IPS-20b (cell line): ENCODE results near the gene HSPG2.

Experiments
- H3K27ac ChIP-seq: one replicate; pipeline ENCODE4 v1.5.1; 2013; ENCODE audit warnings: low read length
- H3K27me3 ChIP-seq: 2 replicates; pipeline ENCODE4 v1.6.1; 2013; ENCODE audit warnings: mild to moderate bottlenecking, low read length, inconsistent platforms; ENCODE audit not compliant: insufficient read depth
- H3K36me3 ChIP-seq: 2 replicates; pipeline ENCODE4 v1.6.1; 2013; ENCODE audit warnings: low read depth, mild to moderate bottlenecking, inconsistent platforms, low read length, moderate library complexity; ENCODE audit not compliant: insufficient read depth
- H3K4me1 ChIP-seq: 2 replicates; pipeline ENCODE4 v1.6.1; 2013; ENCODE audit warnings: mild to moderate bottlenecking, control low read depth, inconsistent platforms, low read length, moderate library complexity; ENCODE audit not compliant: insufficient read depth
- H3K4me3 ChIP-seq: 2 replicates; pipeline ENCODE4 v1.5.1; 2013; ENCODE audit warnings: mild to moderate bottlenecking, low read length, inconsistent platforms
- H3K9ac ChIP-seq: 2 replicates; pipeline ENCODE4 v1.6.1; 2013; ENCODE audit warnings: low read depth, mild to moderate bottlenecking, inconsistent platforms, low read length, moderate library complexity
- H3K9me3 ChIP-seq: 2 replicates; pipeline ENCODE4 v1.6.1; 2013; ENCODE audit warnings: mild to moderate bottlenecking, low read depth, low read length, inconsistent platforms; ENCODE audit not compliant: insufficient read depth

Gene HSPG2

DNA sequence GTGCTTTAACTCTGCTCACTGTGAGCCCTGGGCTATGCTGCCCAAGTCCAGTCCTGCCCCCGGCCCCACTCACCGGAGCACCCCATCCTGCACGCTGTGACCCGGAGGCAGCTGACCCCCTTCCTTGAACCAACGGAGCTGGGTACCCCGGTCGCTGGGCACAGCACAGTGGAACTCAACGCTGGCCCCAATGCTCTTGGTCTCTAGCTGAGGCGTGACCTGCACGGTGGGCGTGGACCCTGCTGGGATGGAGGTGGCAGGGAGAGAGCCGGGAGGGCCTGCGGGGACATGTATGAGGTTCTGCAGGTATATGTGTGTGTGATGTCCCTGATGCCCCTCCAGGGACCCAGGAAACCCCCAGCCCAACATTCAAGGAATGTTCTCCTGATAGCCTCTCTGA, 100.4 kb downstream of the HSPG2 start:
- no peak overlapping the region for H3K9ac ChIP-seq

DNA sequence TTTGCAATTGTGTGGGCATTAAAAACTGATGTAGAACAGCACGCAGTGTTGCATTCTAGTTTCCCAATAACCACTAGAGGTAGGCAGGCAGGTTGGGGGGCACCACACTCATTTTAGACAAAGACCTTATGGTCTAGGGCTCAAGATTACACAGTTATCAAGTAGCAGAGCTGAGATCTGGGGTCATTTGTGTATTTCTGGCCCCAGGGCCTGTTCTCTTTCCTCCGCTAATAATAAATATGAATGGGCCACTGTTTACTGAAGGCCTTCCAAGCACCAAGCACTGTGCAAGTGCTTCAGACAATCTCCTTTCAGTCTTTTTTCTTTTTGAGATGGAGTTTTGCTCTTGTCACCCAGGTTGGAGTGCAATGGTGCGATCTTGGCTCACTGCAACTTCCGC, 101.1 kb downstream of the HSPG2 start:
- Histone ChIP-seq H3K9me3 (peaks cover 5% of the 10 kb centered on the region; the same call in 1 of the 2 replicates), H3K36me3 (peaks cover 67% of the 10 kb centered on the region), H3K27ac (no peak overlapping the region), H3K27me3 (no peaks in the 10 kb centered on the region), H3K4me3 (no peak overlapping the region), H3K4me1 (no peaks in the 10 kb centered on the region), H3K9ac (no peak overlapping the region)

More for the DNA sequence above, 100.4 kb downstream of the HSPG2 start:
- Histone ChIP-seq H3K4me1 (no peaks in the 10 kb centered on the region), H3K27me3 (no peaks in the 10 kb centered on the region), H3K27ac (no peak overlapping the region), H3K4me3 (no peak overlapping the region), H3K9me3 (peaks cover 5% of the 10 kb centered on the region; the same call in 1 of the 2 replicates), H3K36me3 (peaks cover 63% of the 10 kb centered on the region)

DNA sequence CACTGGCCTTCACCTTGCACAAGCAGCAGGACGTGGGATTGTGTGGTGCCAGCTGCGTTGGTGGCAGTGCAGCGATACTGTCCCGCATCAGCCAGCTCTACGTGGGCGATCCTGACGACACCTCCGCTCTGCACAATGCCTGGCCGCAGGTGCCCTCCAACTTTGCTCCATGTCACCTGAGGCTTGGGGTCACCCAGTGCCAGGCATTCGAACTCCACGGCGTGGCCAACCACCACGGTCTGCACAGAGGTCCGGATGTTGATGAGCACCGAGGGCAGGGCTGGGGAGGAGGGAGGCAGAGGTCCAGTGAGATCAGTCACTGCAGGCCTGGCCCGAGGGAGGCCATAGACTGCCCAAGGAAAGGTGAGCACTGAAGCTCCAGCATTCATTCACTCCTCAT, 102.4 kb downstream of the HSPG2 start:
- H3K27me3 ChIP-seq, result no peaks in the 10 kb centered on the region
- H3K9me3 ChIP-seq, result peaks cover 5% of the 10 kb centered on the region; the same call in 1 of the 2 replicates
- H3K4me1 ChIP-seq, result no peaks in the 10 kb centered on the region
- H3K4me3 ChIP-seq, result no peak overlapping the region
- H3K27ac ChIP-seq, result no peak overlapping the region
- H3K36me3 ChIP-seq, result peaks cover 65% of the 10 kb centered on the region
- H3K9ac ChIP-seq, result no peak overlapping the region

DNA sequence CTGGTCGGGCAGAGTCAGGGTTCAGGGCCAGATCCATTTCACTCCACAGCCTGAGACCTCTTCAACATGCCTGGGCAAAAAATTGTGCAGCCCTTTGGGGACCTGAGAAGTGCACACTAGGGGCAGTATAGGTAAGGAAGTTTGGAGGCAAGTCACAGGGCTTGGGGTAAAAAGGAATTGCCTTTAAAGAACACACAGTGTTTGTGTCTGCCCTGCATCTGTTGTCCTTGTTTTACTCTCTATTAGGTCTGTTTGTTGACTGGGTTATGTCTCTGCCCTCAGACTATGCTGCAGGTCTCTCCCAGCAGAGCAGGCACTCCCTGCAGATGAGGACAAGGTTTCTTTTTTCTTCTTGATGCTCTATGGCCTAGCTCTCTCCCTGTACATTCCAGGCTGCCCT, 103.0 kb downstream of the HSPG2 start:
- Histone ChIP-seq H3K27ac (no peak overlapping the region), H3K4me3 (no peak overlapping the region), H3K36me3 (peaks cover 65% of the 10 kb centered on the region), H3K9ac (no peak overlapping the region), H3K9me3 (peaks cover 5% of the 10 kb centered on the region; the same call in 1 of the 2 replicates), H3K4me1 (no peaks in the 10 kb centered on the region), H3K27me3 (no peaks in the 10 kb centered on the region)

DNA sequence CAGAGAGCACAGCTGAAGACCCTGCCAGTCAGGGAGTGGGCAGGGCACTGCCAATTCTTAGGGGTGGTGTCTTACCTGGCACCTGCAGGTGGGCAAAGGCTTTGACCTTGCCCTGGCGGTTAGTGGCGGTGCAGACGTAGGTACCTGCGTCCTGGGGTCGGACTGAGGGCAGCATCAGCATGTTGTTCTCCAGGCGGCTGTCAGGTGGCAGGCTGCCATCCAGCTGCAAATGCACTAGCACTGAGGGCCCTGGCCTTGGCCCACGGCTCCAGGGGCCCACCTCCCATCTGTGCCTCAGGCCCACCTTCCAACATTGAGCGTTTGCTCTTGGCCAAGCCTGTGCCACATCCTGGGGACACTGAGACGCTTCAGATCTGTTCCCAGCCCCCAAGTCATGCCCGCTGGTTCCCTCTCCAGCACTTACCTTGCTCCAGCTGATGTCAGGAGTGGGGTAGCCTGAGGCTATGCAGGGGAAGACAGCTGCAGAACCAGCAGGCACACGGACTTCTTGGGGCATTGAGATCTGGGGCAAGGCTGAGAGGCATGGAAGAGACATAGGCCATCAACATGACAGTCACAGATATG, 103.6 kb downstream of the HSPG2 start:
- H3K4me3 ChIP-seq, result no peak overlapping the region
- H3K27ac ChIP-seq, result no peak overlapping the region
- H3K9ac ChIP-seq, result no peak overlapping the region
- H3K4me1 ChIP-seq, result no peaks in the 10 kb centered on the region
- peaks cover 65% of the 10 kb centered on the region for H3K36me3 ChIP-seq
- peaks cover 5% of the 10 kb centered on the region; the same call in 1 of the 2 replicates for H3K9me3 ChIP-seq
- H3K27me3 ChIP-seq, result no peaks in the 10 kb centered on the region

DNA sequence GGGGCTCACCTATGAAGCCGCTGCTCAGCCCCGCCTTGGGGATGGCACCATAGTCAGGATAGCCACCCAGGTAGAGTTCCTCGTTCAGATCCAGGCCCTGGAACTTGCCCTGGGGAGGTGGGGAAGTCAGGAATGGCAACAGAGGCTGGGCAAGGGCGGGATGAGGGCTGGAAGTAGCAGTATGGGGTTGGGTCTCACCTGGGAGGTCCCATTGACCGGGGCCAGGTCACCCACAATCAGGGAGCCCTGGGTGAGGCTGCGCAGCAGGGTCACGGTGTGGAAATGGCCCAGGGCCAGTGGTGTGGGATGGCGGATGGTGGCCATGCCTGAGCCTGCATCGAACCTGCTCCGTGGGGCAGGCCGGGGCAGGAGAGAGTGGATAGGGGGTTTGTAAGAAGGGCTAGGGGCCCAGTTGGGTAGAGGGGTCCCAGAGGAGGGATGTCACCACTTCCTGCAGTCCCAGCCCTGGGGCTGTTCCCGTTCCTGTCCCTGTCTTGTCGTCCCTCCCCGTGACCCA, 105.6 kb downstream of the HSPG2 start:
- peaks cover 5% of the 10 kb centered on the region; the same call in 1 of the 2 replicates for H3K9me3 ChIP-seq
- H3K4me3 ChIP-seq, result no peak overlapping the region
- H3K9ac ChIP-seq, result no peak overlapping the region
- H3K4me1 ChIP-seq, result no peaks in the 10 kb centered on the region
- no peak overlapping the region for H3K27ac ChIP-seq
- peaks cover 70% of the 10 kb centered on the region for H3K36me3 ChIP-seq
- no peaks in the 10 kb centered on the region for H3K27me3 ChIP-seq

DNA sequence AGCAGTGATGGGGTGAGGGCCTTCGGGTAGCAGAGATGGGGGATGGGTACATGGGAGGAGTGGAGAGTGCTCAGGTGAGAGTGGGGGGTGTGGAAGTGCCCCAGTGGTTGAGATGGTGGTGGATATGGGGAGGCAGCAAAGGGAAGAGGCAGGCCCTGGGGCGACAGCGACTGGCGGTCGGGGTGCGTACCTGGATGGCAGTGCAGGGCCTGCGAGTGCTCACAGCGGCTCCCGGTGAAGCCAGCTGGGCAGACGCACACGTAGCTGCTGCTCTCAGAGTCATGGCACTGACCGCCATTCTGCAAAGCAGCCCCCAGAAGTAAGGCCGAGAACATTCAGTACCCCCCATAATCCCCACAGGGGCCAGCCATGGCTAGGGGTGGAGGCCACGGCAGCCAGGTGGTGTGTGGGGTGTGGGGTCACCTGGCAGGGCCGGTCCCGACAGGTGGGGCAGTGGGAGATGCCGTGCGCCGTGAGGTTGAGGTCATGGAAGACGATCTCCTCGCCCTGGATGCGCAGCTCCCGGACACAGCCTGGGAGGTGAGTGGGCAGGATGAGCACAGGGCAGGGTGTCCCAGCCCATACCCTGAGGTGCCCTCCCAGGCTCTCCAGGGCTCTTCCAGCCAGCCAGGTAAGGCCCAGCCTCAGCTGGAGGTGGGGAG, 106.2 kb downstream of the HSPG2 start:
- Histone ChIP-seq H3K27me3 (no peaks in the 10 kb centered on the region), H3K4me1 (no peaks in the 10 kb centered on the region), H3K9me3 (peaks cover 5% of the 10 kb centered on the region; the same call in 1 of the 2 replicates), H3K27ac (no peak overlapping the region), H3K36me3 (peaks cover 69% of the 10 kb centered on the region), H3K9ac (no peak overlapping the region), H3K4me3 (no peak overlapping the region)

DNA sequence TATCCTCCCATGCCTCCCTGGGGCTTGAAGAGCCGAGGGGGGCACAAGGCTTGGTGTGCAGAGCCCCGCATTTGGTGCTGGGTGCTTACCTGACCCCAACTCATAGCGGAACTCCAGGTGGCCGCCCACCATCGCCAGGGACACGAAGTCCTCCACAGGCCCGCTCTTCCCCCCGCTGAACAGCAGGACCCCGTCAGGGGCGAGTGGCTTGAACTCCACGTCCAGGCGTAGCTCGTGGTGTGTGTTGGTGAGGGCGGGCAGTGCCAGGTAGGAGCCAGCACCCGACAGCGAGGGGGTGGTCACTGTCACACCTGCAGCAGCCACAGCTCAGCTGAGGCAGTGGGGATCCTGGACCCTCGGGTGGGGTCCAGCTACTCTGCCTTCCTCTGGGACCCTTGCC, 107.8 kb downstream of the HSPG2 start:
- H3K27me3 ChIP-seq, result no peaks in the 10 kb centered on the region
- no peak overlapping the region for H3K27ac ChIP-seq

DNA sequence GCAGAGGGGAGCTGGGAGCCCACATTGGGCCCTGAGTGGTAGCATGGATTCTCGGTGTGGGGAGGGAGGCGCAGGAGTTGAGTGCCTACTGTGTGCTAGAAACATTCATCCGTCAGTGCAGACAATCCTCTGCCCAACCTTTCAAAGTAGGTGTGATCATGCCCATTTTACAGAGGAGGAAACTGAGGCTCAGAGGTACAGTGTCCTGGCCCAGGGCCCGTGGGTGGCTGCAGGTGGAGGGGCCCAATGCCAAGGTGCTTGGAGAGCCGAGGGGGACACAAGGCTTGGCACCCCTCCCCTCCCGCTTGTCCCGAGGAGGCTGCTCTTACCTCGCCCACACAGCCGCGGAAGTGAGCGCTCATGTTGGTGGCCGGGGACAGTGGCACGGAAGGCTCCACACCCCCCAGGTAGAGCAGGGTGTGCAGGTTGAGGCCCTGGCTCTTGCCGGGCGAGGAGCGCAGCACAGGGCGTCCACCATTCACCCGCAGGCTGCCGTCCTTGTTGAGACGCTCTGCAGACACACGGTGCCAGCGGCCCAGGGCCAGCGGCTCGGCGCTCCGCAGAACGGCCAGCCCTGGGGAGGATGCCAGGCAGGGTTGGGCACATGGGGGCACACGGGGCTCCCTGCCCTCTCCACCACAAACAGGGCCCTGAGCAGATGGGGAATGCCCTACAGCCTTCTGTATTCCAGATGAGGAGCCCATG, 108.5 kb downstream of the HSPG2 start:
- H3K27ac ChIP-seq, result no peak overlapping the region
- H3K4me3 ChIP-seq, result no peak overlapping the region
- no peaks in the 10 kb centered on the region for H3K9me3 ChIP-seq
- H3K9ac ChIP-seq, result no peak overlapping the region
- H3K36me3 ChIP-seq, result peaks cover 52% of the 10 kb centered on the region
- H3K4me1 ChIP-seq, result no peaks in the 10 kb centered on the region
- no peaks in the 10 kb centered on the region for H3K27me3 ChIP-seq

More for the DNA sequence above, 107.8 kb downstream of the HSPG2 start:
- H3K36me3 ChIP-seq, result peaks cover 58% of the 10 kb centered on the region
- no peaks in the 10 kb centered on the region for H3K9me3 ChIP-seq
- no peak overlapping the region for H3K4me3 ChIP-seq
- no peak overlapping the region for H3K9ac ChIP-seq
- H3K4me1 ChIP-seq, result no peaks in the 10 kb centered on the region

DNA sequence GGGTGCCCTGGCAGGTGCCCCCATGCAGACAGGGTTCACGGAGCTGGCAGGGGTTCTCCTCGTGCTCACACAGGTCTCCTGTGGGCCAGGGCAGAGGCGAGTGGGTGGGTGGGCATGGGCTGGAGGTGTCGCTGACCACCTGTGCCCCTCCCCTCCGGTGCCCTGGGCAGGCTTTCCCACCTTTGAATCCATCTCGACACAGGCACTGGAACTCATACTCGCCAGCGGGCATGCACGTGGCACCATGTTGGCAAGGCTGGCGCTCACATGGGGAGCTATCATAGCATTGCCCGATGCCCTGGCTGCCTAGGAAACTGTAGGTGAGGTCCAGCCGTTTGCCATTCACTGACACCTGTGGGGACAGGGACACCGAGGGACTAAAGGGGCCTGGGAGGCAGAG, 109.0 kb downstream of the HSPG2 start:
- no peaks in the 10 kb centered on the region for H3K27me3 ChIP-seq
- no peaks in the 10 kb centered on the region for H3K4me1 ChIP-seq
- no peak overlapping the region for H3K4me3 ChIP-seq
- H3K9me3 ChIP-seq, result no peaks in the 10 kb centered on the region
- peaks cover 46% of the 10 kb centered on the region for H3K36me3 ChIP-seq
- H3K9ac ChIP-seq, result no peak overlapping the region
- no peak overlapping the region for H3K27ac ChIP-seq

DNA sequence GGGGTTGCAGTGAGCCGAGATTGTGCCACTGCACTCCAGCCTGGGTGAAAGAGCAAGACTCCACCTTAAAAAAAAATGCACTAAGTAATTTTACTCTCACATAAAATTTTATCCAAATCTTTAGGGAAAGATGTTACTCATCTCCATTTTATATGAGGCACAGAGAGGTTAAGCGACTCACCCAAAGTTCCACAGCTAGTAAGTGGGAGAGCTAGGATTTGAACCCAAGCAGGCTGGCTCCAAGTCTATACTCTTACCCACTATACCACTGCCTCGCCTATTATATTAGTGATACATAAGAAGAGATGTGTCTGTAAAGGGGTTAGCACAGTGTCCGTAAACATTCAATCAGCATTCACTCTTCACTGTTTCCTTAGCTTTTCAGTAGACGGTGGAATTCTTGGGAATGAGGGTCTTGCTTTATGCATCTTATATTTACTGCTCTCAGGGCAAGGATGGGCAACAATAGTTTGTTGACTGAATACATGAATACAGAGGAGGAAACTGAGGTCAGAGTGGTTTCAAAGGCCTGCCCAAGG, 109.9 kb downstream of the HSPG2 start:
- H3K4me3 ChIP-seq, result no peak overlapping the region
- H3K4me1 ChIP-seq, result no peaks in the 10 kb centered on the region
- H3K36me3 ChIP-seq, result peaks cover 40% of the 10 kb centered on the region
- H3K27ac ChIP-seq, result no peak overlapping the region
- H3K27me3 ChIP-seq, result no peaks in the 10 kb centered on the region
- no peaks in the 10 kb centered on the region for H3K9me3 ChIP-seq
- H3K9ac ChIP-seq, result no peak overlapping the region
